Right atrium auricular region (tissue), 2 donors: ENCODE results near the gene TNRC6C. TPM values are rescaled to one million over a fixed set of nuclear protein-coding genes. Genes with fewer than 3 reads are reported as not detected.

ENCODE experiments used
- DNase-seq: peaks from one replicate; pipeline ENCODE4 v3.0.0-alpha.2; 2019; ENCODE audit warnings: low spot score
- H3K27ac ChIP-seq, 2 donors: fragments of 200-600 bp; sonication (generic); 1 replicate in 1 of 2; 2 replicates in 1 of 2; pipeline ENCODE4 v1.5.1; 2016 to 2019
- H3K27me3 ChIP-seq, 2 donors: fragments of 200-600 bp; sonication (generic); one replicate each; pipeline versions ENCODE4 v1.5.1 to v1.6.0; 2017 to 2019
- H3K36me3 ChIP-seq: fragments of 200-600 bp; sonication (generic); one replicate; pipeline ENCODE4 v1.5.1; 2016
- H3K4me1 ChIP-seq, 2 donors: fragments of 200-600 bp; sonication (generic); one replicate each; pipeline versions ENCODE4 v1.5.1 to v1.6.0; 2017 to 2019
- H3K4me3 ChIP-seq, 2 donors: fragments of 200-600 bp; sonication (generic); 1 replicate in 1 of 2; 2 replicates in 1 of 2; pipeline ENCODE4 v1.5.1; 2017 to 2019; ENCODE audit warnings: mild to moderate bottlenecking in 1 of 2, moderate library complexity in 1 of 2
- H3K9me3 ChIP-seq, 2 donors: fragments of 200-600 bp; sonication (generic); one replicate each; pipeline ENCODE4 v1.5.1; 2019
- CTCF ChIP-seq, 2 donors: fragments of 200-600 bp; sonication (generic); IDR thresholded peaks; one replicate each; pipeline ENCODE4 v1.5.1; 2019; ENCODE audit warnings: antibody characterized with exemption in 2 of 2
- total RNA-seq, 2 donors: library from RNA; depleted of rRNA; stranded (reverse); fragments of >200 nt; gene quantifications; one replicate each; pipeline ENCODE4 v1.1.0, GENCODE V29; 2016

The TNRC6C gene
- total RNA-seq, 2 donors from 2014 or later, result 8.7 to 13.0 TPM

- Histone ChIP-seq H3K36me3 (no peaks in the 10 kb centered on the region), H3K9me3 (no peaks in the 10 kb centered on the region), H3K4me1 (peaks cover 2 to 54% of the 10 kb centered on the region in 2 donors), H3K27ac (no peak overlapping the region), H3K27me3 (no peaks in the 10 kb centered on the region), H3K4me3 (no peak overlapping the region)
- TF ChIP-seq CTCF (IDR thresholded peaks at IDR 0.05), result no peak
- DNase-seq, result no peak
These were observed 174.3 kb downstream of the TNRC6C start for GRCh38 chr17:78132767-78133178.

GRCh38 chr17:78133179-78133951 is 174.9 kb downstream of the TNRC6C start:
- TF ChIP-seq CTCF (IDR thresholded peaks at IDR 0.05), result no peak
- Histone ChIP-seq H3K9me3 (no peaks in the 10 kb centered on the region), H3K27me3 (no peaks in the 10 kb centered on the region), H3K4me3 (no peak overlapping the region), H3K36me3 (no peaks in the 10 kb centered on the region), H3K4me1 (peaks cover 1 to 48% of the 10 kb centered on the region in 2 donors), H3K27ac (no peak overlapping the region)
- no peak for DNase-seq

- DNase-seq, result no peak
- Histone ChIP-seq H3K27ac (no peak overlapping the region), H3K4me1 (peaks cover 0 to 39% of the 10 kb centered on the region in 2 donors), H3K27me3 (no peaks in the 10 kb centered on the region), H3K9me3 (no peaks in the 10 kb centered on the region), H3K4me3 (no peak overlapping the region), H3K36me3 (no peaks in the 10 kb centered on the region)
- peak in 1 of 2 donors; percentile 60 for TF ChIP-seq CTCF (IDR thresholded peaks at IDR 0.05)
These were observed 175.7 kb downstream of the TNRC6C start for GRCh38 chr17:78133971-78134898.

GRCh38 chr17:78134899-78135385 is 176.4 kb downstream of the TNRC6C start:
- H3K36me3 ChIP-seq, result no peaks in the 10 kb centered on the region
- no peaks in the 10 kb centered on the region for H3K27me3 ChIP-seq
- H3K4me3 ChIP-seq, result no peak overlapping the region
- no peak overlapping the region for H3K27ac ChIP-seq
- no peak for DNase-seq
- TF ChIP-seq CTCF (IDR thresholded peaks at IDR 0.05), result no peak
- no peaks in the 10 kb centered on the region for H3K9me3 ChIP-seq
- H3K4me1 ChIP-seq, result peaks cover 0 to 32% of the 10 kb centered on the region in 2 donors

GRCh38 chr17:78135858-78136500 is 177.5 kb downstream of the TNRC6C start:
- Histone ChIP-seq H3K36me3 (no peaks in the 10 kb centered on the region), H3K27me3 (no peaks in the 10 kb centered on the region), H3K4me3 (no peak overlapping the region), H3K4me1 (peaks cover 0 to 29% of the 10 kb centered on the region in 2 donors), H3K9me3 (no peaks in the 10 kb centered on the region), H3K27ac (no peak overlapping the region)
- TF ChIP-seq CTCF (IDR thresholded peaks at IDR 0.05), result no peak
- DNase-seq, result no peak
